NT2/D1 (cell line): Measurements from ENCODE around the gene GTF2IRD2.
"Not testable (repeated sequence)": the region's sequence is repeated elsewhere in the genome, so short reads cannot be mapped to it uniquely, and the experiment has no call there.

ENCODE experiments used
- DNase-seq: peaks from one replicate; pipeline ENCODE4 v3.0.0-alpha.2; 2011; ENCODE audit warnings: low read depth, low spot score
- H3K27me3 ChIP-seq: 2 replicates; pipeline ENCODE4 v1.6.0; 2011; ENCODE audit warnings: mild to moderate bottlenecking; ENCODE audit not compliant: insufficient read length, insufficient read depth
- H3K36me3 ChIP-seq: 2 replicates; pipeline ENCODE4 v1.6.1; 2011; ENCODE audit warnings: mild to moderate bottlenecking, low read length, mixed read lengths; ENCODE audit not compliant: insufficient read depth, insufficient read length
- H3K4me1 ChIP-seq: 2 replicates; pipeline ENCODE4 v1.5.1; 2011; ENCODE audit not compliant: insufficient read depth, insufficient read length
- H3K4me3 ChIP-seq: 2 replicates; pipeline ENCODE4 v1.5.1; 2011; ENCODE audit warnings: low read depth; ENCODE audit not compliant: insufficient read length
- H3K9ac ChIP-seq: 2 replicates; pipeline ENCODE4 v1.6.0; 2011; ENCODE audit warnings: low read depth; ENCODE audit not compliant: insufficient read length
- H3K9me3 ChIP-seq: 2 replicates; pipeline ENCODE4 v1.5.1; 2011; ENCODE audit warnings: mild to moderate bottlenecking, low read length; ENCODE audit not compliant: insufficient read depth

Gene GTF2IRD2

DNA sequence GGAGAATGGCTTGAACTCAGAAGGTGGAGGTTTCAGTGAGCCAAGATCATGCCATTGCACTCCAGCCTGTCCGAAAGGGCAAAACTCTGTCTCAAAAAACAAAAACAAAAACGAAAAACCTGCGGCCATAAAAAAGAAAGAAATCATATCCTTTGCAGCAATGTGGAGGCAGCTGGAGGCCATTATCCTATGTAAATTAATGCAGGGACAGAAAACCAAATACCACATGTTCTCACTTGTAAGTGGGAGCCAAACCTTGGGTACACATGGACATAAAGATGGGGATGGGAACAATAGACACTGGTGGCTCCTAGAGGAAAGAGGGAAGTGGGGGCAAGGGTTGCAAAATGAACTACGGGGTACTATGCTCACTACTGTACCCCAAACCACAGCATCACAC lies 21.0 kb downstream of the GTF2IRD2 start:
- H3K36me3 ChIP-seq, DNase-seq, H3K27me3 ChIP-seq, H3K4me3 ChIP-seq, H3K4me1 ChIP-seq, H3K9me3 ChIP-seq, H3K9ac ChIP-seq: not testable (repeated sequence)

DNA sequence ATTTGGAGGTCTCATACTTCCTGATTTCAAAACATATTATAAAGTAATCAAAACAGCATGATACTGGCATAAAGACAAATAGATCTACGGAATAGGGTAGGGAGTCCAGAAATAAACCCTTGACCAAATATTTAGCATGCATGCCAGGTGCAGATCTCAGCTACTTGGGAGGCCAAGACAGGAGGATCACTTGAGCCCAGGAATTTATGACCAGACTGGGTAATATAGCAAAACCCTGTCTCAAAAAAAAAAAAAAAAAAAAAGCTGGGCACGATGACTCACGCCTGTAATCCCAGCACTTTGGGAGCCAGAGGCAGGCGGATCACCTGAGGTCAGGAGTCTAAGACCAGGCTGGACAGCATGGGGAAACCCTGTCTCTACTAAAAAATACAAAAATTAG lies 21.4 kb downstream of the GTF2IRD2 start:
- H3K9ac ChIP-seq, H3K4me1 ChIP-seq, H3K9me3 ChIP-seq, H3K27me3 ChIP-seq, H3K36me3 ChIP-seq, DNase-seq, H3K4me3 ChIP-seq: not testable (repeated sequence)

DNA sequence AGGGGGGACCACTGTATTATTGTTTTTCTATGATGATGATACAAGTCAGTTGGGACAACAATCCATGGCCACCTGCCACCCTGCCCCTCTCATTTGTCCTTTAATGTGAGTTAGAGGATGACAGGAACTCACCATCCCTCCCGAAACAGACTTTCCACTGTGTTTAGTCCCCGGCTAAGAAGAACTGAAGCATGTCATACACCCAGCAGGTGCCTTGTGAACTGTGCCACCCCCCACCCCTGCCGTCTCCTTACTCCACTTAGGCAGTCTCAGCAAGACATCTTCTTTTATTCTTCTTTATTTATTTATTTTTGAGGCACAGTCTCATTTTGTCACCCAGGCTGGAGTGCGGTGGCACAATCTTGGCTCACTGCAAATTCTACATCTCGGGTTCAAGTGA lies 30.1 kb downstream of the GTF2IRD2 start:
- not testable (repeated sequence) for H3K9ac ChIP-seq, H3K4me1 ChIP-seq, H3K9me3 ChIP-seq, H3K4me3 ChIP-seq, DNase-seq, H3K36me3 ChIP-seq, H3K27me3 ChIP-seq

DNA sequence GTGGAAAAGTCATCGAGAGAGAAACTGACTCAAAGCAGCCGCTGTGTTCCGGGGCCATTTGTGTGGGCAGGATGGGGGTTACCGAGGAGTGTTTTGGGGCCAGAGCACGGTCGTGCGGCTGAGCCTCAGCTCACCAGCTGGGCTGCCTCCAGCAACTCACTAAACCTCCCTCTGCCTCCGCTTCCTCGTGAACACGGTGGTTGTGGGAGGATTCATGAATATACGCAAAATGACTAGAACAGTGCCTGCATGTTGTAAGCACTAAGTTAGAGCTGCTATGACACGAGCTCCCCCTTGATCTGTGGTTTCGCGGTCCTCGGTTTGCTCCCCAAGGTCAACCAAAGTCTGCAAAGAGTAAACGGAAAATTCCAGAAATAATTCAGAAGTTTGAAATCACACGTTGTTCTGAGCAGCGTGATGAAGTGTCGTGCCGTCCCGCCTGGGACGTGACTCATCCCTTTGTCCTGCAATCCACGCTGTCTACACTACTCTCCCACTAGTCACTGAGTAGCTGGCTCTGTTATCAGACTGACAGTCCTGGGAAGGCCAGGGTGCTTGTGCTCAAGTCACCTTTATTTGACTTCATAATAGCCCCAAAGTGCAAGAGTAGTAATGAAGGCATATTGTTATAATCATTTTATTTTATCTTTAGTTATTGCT lies 31.1 kb downstream of the GTF2IRD2 start:
- H3K4me1 ChIP-seq, H3K9me3 ChIP-seq, DNase-seq, H3K9ac ChIP-seq, H3K4me3 ChIP-seq, H3K27me3 ChIP-seq, H3K36me3 ChIP-seq: not testable (repeated sequence)

DNA sequence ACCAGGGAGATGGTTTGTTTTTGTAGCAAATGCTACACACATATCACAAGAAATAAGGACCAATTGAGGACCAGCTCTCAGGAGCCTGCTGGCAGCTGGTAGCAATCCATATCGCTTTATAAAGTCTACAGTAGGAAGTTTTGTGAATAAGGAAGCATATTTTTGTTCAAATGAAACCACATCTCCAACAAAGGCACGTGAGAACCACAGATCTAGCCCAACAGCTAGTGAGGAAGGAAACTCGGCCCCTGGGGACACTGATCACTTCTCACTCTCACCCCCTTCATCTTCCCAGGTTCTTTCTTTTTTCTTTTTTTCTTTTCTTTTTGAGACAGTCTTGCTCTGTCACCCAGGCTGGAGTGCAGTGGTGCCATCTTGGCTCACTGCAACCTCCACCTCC lies 35.5 kb downstream of the GTF2IRD2 start:
- DNase-seq, H3K9me3 ChIP-seq, H3K4me1 ChIP-seq, H3K4me3 ChIP-seq, H3K9ac ChIP-seq, H3K27me3 ChIP-seq, H3K36me3 ChIP-seq: not testable (repeated sequence)

DNA sequence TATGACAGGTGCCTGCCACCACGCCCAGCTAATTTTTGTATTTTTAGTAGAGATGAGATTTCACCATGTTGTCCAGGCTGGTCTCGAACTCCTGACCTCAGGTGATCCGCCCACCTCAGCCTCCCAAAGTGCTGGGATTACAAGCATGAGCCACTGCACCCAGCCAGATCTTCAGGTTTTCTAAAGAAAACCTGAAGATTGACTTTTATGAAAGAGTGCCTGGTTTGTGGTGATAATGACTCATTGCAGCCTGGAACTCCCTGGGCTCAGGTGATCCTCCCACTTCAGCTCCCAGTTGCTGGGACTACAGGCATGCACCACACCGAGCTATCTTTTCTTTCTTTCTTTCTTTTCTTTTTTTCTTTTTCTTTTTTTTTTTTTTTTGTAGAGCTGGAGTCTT lies 52.8 kb downstream of the GTF2IRD2 start:
- DNase-seq, H3K27me3 ChIP-seq, H3K4me1 ChIP-seq, H3K9me3 ChIP-seq, H3K36me3 ChIP-seq, H3K9ac ChIP-seq, H3K4me3 ChIP-seq: not testable (repeated sequence)

DNA sequence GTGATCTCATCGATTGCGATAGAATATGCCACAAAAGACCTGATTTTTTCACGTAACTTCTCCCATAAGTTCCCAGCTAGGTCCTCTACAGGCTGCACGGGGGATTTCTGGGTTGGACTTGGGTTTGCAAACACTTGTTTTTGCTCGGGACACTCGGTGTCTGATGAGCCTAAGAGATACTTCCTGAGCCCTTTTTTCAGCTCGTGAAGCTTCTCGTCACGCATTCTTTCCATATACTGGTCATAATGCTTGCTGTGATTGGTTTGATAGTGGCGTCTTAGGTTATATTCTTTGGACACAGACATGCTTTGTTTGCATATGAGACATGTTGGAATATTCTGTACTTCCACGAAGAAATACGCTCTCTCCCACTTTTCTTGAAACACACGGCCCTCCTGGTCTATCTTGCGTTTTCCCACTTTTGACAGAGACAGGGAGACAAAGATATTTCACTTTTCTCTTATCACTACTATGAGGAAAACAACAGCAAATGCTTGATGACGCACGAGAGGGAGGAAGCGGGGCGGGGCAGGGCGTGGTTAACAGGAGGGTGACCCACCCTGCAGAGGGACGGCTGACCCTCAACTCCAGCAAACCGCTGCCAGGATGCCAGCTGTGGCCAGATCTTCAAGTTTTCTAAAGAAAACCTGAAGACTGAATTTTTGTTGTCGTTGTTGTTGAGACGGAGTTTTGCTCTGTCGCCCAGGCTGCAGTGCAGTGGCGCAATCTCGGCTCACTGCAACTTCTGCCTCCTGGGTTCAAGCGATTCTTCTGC lies 53.4 kb downstream of the GTF2IRD2 start:
- not testable (repeated sequence) for H3K27me3 ChIP-seq, H3K4me3 ChIP-seq, H3K36me3 ChIP-seq, DNase-seq, H3K9ac ChIP-seq, H3K4me1 ChIP-seq, H3K9me3 ChIP-seq

DNA sequence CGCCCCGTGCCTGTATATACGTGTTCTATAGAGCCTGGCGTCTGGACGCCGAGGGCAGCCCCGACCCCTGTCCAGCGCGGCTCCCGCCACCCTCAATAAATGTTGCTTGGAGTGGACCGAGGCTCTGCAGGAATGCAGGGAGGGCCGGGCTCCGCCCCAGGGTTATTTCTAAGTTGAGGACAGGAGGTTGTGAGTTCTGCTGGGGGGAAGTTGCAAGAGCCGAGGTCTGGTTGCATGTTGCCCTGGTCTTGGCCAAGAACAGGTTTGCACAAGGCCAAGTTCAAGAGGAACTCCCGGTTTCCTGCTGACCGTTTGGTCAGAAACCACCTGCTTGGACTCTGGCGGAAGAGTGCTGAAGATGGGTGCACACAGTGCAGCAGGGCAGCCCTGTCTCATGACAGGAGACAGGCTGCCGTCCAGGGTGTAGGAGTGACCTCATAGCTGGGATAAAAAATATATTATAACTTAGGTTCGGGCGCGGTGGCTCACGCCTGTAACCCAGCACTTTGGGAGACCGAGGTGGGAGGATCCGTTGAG lies 62.1 kb downstream of the GTF2IRD2 start:
- not testable (repeated sequence) for H3K9me3 ChIP-seq, DNase-seq, H3K36me3 ChIP-seq, H3K9ac ChIP-seq, H3K27me3 ChIP-seq, H3K4me1 ChIP-seq, H3K4me3 ChIP-seq

DNA sequence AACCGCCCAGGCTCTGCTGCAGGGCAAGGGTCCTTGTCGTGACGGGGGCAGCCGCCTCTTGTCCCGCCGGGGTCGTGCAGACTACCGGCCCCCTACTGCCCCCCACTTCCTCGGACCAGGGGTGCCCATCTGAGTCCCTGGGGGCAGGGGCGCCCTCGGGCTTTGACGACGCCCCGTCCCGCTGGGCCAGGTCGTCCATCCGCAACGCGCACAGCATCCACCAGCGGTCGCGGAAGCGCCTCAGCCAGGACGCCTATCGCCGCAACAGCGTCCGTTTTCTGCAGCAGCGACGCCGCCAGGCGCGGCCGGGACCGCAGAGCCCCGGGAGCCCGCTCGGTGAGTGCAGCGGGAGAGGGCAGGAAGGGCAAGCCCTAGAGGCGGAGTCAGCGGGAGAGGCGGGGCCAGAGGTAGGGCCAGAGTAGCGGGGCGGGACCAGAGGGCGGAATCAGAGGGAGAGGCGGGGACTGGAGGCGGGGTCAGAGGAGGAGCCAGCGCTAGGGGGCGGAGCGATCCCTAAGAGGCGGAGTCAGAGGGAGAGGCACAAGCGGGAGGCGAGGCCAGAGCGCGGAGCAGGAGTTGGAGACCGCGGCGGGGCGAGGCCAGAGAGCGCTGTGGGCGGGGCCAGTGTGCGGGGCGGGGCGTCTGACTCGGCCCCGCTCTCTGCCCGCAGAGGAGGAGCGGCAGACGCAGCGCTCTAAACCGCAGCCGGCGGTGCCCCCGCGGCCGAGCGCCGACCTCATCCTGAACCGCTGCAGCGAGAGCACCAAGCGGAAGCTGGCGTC lies 62.8 kb downstream of the GTF2IRD2 start:
- peak; percentile 55 for DNase-seq
- not testable (repeated sequence) for H3K27me3 ChIP-seq, H3K36me3 ChIP-seq, H3K9me3 ChIP-seq, H3K4me3 ChIP-seq, H3K9ac ChIP-seq, H3K4me1 ChIP-seq

DNA sequence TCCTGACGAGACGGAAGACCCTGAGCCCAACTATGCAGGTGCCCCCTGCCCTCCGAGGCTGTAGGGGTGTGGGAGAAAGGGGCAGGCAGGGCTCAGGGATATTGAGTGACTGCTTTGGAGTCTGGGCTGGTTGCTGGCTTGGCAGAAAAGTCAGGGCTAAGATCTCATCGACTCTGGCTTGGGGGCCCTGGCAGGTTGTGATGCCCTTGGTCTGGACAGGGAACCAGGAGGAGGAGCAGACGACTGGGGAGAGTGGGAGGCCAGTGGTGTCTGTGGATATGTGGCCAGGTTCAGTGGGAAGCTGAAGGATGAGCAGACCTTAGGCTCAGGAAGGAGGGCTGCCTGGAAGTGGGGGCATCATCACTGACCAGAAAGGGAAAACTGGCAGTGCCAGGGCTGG lies 67.8 kb downstream of the GTF2IRD2 start:
- H3K4me1 ChIP-seq, H3K27me3 ChIP-seq, DNase-seq: not testable (repeated sequence)

DNA sequence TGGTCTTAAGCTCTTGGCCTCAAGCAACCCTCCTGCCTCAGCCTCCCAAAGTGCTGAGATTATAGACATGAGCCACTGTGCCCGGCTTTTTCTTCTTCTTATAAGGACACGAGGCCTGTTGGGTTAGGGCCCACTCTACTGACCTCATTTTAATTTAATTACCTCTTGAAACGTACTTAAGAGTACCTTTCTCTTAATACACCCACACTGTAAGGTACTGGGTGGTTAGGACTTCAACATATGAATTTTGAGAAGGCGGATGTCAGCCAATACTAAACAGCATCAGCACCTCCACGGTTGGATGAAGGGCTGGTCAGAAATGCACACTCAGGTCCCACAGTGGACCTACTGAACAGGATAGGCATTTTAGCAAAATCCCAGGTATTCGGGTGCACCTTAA lies 69.7 kb downstream of the GTF2IRD2 start:
- not testable (repeated sequence) for H3K27me3 ChIP-seq, H3K4me1 ChIP-seq, H3K4me3 ChIP-seq, H3K9ac ChIP-seq, H3K9me3 ChIP-seq, H3K36me3 ChIP-seq, DNase-seq

More for the DNA sequence above, 67.8 kb downstream of the GTF2IRD2 start:
- H3K36me3 ChIP-seq, H3K9me3 ChIP-seq, H3K4me3 ChIP-seq, H3K9ac ChIP-seq: not testable (repeated sequence)
